ENCODE data around the gene STAB1. TPM values are rescaled to one million over a fixed set of nuclear protein-coding genes. Genes with fewer than 3 reads are reported as not detected.

Gene STAB1
- total and polyA plus RNA-seq, 2 of the 8 experiments (the other 6 are each of a cell fraction or from before 2014, with no cell fraction given), result 1.0 to 1.9 TPM

DNA sequence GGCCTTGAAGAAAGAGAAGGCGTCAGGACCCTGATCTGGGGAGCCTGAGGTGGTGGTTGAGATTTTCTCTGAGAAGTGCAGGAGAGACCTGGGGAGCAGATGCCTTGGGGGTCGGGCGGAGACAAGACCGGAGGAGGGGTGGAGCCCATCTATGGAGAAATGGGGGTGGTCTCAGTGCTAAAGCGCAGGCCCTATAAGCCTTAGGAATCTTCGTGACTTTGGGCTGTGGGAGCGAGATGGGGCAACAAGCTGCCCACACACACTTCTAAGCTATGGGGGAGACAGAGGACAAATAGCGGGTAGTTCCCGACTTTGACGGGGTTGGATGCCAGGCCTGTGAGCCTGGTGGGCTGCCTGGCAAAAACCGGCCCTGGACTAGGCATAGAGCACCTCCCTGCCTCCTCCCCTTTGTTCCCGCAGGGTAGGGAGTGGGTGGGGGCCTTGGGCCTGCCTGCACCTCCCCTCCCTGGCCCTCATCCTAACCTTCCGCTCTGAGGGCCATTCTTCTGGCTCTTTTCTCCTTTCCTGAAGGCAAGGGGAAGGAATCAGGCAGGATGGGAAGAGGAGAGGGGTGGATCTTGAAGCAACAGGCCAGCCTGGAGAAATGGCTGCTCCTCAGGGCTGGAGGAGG lies 38.9 kb upstream of the STAB1 start (continued):
- TF ChIP-seq, protein P1, sequence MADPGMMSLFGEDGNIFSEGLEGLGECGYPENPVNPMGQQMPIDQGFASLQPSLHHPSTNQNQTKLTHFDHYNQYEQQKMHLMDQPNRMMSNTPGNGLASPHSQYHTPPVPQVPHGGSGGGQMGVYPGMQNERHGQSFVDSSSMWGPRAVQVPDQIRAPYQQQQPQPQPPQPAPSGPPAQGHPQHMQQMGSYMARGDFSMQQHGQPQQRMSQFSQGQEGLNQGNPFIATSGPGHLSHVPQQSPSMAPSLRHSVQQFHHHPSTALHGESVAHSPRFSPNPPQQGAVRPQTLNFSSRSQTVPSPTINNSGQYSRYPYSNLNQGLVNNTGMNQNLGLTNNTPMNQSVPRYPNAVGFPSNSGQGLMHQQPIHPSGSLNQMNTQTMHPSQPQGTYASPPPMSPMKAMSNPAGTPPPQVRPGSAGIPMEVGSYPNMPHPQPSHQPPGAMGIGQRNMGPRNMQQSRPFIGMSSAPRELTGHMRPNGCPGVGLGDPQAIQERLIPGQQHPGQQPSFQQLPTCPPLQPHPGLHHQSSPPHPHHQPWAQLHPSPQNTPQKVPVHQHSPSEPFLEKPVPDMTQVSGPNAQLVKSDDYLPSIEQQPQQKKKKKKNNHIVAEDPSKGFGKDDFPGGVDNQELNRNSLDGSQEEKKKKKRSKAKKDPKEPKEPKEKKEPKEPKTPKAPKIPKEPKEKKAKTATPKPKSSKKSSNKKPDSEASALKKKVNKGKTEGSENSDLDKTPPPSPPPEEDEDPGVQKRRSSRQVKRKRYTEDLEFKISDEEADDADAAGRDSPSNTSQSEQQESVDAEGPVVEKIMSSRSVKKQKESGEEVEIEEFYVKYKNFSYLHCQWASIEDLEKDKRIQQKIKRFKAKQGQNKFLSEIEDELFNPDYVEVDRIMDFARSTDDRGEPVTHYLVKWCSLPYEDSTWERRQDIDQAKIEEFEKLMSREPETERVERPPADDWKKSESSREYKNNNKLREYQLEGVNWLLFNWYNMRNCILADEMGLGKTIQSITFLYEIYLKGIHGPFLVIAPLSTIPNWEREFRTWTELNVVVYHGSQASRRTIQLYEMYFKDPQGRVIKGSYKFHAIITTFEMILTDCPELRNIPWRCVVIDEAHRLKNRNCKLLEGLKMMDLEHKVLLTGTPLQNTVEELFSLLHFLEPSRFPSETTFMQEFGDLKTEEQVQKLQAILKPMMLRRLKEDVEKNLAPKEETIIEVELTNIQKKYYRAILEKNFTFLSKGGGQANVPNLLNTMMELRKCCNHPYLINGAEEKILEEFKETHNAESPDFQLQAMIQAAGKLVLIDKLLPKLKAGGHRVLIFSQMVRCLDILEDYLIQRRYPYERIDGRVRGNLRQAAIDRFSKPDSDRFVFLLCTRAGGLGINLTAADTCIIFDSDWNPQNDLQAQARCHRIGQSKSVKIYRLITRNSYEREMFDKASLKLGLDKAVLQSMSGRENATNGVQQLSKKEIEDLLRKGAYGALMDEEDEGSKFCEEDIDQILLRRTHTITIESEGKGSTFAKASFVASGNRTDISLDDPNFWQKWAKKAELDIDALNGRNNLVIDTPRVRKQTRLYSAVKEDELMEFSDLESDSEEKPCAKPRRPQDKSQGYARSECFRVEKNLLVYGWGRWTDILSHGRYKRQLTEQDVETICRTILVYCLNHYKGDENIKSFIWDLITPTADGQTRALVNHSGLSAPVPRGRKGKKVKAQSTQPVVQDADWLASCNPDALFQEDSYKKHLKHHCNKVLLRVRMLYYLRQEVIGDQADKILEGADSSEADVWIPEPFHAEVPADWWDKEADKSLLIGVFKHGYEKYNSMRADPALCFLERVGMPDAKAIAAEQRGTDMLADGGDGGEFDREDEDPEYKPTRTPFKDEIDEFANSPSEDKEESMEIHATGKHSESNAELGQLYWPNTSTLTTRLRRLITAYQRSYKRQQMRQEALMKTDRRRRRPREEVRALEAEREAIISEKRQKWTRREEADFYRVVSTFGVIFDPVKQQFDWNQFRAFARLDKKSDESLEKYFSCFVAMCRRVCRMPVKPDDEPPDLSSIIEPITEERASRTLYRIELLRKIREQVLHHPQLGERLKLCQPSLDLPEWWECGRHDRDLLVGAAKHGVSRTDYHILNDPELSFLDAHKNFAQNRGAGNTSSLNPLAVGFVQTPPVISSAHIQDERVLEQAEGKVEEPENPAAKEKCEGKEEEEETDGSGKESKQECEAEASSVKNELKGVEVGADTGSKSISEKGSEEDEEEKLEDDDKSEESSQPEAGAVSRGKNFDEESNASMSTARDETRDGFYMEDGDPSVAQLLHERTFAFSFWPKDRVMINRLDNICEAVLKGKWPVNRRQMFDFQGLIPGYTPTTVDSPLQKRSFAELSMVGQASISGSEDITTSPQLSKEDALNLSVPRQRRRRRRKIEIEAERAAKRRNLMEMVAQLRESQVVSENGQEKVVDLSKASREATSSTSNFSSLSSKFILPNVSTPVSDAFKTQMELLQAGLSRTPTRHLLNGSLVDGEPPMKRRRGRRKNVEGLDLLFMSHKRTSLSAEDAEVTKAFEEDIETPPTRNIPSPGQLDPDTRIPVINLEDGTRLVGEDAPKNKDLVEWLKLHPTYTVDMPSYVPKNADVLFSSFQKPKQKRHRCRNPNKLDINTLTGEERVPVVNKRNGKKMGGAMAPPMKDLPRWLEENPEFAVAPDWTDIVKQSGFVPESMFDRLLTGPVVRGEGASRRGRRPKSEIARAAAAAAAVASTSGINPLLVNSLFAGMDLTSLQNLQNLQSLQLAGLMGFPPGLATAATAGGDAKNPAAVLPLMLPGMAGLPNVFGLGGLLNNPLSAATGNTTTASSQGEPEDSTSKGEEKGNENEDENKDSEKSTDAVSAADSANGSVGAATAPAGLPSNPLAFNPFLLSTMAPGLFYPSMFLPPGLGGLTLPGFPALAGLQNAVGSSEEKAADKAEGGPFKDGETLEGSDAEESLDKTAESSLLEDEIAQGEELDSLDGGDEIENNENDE (IDR thresholded peaks at IDR 0.05; ENCODE audit: insufficient replicate concordance, low read length), result no peak
- no peak for TF ChIP-seq YY1 (IDR thresholded peaks at IDR 0.05; ENCODE audit: low read depth, low read length)
- TF ChIP-seq HDAC2 (IDR thresholded peaks at IDR 0.05; ENCODE audit: borderline replicate concordance in 1 of 2, low read depth in 2 of 2, low read length in 2 of 2), result 0 out of 4 replicates have a peak, but pooled peaks of 1 of the 2 experiments have one; percentile 31
- no peak for TF ChIP-seq EP300 (IDR thresholded peaks at IDR 0.05; ENCODE audit: borderline replicate concordance in 1 of 2, low read depth in 2 of 2, low read length in 2 of 2)
- TF ChIP-seq RBBP5 (IDR thresholded peaks at IDR 0.05; ENCODE audit: borderline replicate concordance, low read depth, low read length), result no peak
- no peak for TF ChIP-seq SIRT6 (IDR thresholded peaks at IDR 0.05; ENCODE audit: low read length)
- no peak for TF ChIP-seq SP4 (IDR thresholded peaks at IDR 0.05; ENCODE audit: low read length)
- peak; percentile 34; the same call in 1 of the 2 replicates for TF ChIP-seq POLR2AphosphoS5 (IDR thresholded peaks at IDR 0.05; ENCODE audit: low read depth, low read length)
- TF ChIP-seq ASH2L (IDR thresholded peaks at IDR 0.05; ENCODE audit: low read length), result no peak
- TF ChIP-seq POU5F1 (IDR thresholded peaks at IDR 0.05; ENCODE audit: low read depth, low read length), result no peak
